Right atrium auricular region (tissue), 2 donors: Measurements from ENCODE around the gene DOLPP1. TPM values are rescaled to one million over a fixed set of nuclear protein-coding genes. Genes with fewer than 3 reads are reported as not detected.
A peak's percentile ranks its signal among the peaks of the same experiment; 100 is the strongest.

Experiments used
- DNase-seq: peaks from one replicate; pipeline ENCODE4 v3.0.0-alpha.2; 2019; ENCODE audit warnings: low spot score
- H3K27ac ChIP-seq, 2 donors: fragments of 200-600 bp; sonication (generic); 1 replicate in 1 of 2; 2 replicates in 1 of 2; pipeline ENCODE4 v1.5.1; 2016 to 2019
- H3K27me3 ChIP-seq, 2 donors: fragments of 200-600 bp; sonication (generic); one replicate each; pipeline versions ENCODE4 v1.5.1 to v1.6.0; 2017 to 2019
- H3K36me3 ChIP-seq: fragments of 200-600 bp; sonication (generic); one replicate; pipeline ENCODE4 v1.5.1; 2016
- H3K4me1 ChIP-seq, 2 donors: fragments of 200-600 bp; sonication (generic); one replicate each; pipeline versions ENCODE4 v1.5.1 to v1.6.0; 2017 to 2019
- H3K4me3 ChIP-seq, 2 donors: fragments of 200-600 bp; sonication (generic); 1 replicate in 1 of 2; 2 replicates in 1 of 2; pipeline ENCODE4 v1.5.1; 2017 to 2019; ENCODE audit warnings: mild to moderate bottlenecking in 1 of 2, moderate library complexity in 1 of 2
- H3K9me3 ChIP-seq, 2 donors: fragments of 200-600 bp; sonication (generic); one replicate each; pipeline ENCODE4 v1.5.1; 2019
- total RNA-seq, 2 donors: library from RNA; depleted of rRNA; stranded (reverse); fragments of >200 nt; gene quantifications; one replicate each; pipeline ENCODE4 v1.1.0, GENCODE V29; 2016
- TF ChIP-seq, protein P1 (sequence below), 2 donors: fragments of 200-600 bp; sonication (generic); IDR thresholded peaks; one replicate each; pipeline ENCODE4 v1.5.1; 2019; ENCODE audit warnings: antibody characterized with exemption in 2 of 2

The DOLPP1 gene
- total RNA-seq, 2 donors from 2014 or later, result 4.8 to 5.4 TPM

DNA sequence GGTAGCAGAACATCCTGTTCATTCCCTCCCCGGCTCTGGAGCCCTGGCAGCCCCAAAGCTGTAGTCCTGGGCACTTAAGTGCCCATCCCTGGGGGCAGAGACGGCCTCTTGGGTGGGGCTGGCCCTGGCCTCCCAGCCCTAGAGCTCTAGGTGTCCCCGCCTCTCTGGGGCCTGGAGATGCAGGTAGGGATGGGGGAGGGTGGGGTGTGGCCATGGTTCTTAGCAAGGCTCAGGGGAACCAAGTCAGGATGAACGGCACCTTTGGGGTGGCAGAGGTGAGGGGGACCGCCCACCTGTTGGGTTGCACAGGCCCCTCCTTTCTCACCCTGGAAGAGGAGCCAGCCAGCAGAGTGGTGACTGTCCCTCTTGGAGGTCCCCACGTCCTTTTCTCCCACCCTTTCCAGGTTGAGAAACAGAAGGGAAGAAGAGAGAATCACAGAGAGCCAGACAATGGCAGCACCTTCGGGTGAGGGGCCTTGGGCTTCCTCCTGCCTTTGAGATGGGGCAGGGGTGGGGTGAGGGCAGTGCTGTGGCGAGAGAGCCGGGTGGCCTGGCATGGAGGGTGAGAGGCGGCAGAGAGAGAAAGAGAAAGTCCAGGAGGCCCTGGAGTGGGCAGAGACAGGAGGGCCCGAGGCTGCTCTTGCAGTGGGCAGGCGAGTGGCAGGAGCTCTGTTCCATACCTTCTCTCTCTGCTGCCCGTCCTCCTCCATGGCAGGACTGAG is 27.3 kb downstream of the DOLPP1 start:
- no peak for DNase-seq
- Histone ChIP-seq H3K27me3 (no peaks in the 10 kb centered on the region), H3K36me3 (peaks cover 23% of the 10 kb centered on the region), H3K27ac (peak overlapping the region in 1 of 2 donors; percentile 99), H3K4me3 (no peak overlapping the region), H3K4me1 (peaks cover 0 to 31% of the 10 kb centered on the region in 2 donors), H3K9me3 (no peaks in the 10 kb centered on the region)
- TF ChIP-seq, protein P1, sequence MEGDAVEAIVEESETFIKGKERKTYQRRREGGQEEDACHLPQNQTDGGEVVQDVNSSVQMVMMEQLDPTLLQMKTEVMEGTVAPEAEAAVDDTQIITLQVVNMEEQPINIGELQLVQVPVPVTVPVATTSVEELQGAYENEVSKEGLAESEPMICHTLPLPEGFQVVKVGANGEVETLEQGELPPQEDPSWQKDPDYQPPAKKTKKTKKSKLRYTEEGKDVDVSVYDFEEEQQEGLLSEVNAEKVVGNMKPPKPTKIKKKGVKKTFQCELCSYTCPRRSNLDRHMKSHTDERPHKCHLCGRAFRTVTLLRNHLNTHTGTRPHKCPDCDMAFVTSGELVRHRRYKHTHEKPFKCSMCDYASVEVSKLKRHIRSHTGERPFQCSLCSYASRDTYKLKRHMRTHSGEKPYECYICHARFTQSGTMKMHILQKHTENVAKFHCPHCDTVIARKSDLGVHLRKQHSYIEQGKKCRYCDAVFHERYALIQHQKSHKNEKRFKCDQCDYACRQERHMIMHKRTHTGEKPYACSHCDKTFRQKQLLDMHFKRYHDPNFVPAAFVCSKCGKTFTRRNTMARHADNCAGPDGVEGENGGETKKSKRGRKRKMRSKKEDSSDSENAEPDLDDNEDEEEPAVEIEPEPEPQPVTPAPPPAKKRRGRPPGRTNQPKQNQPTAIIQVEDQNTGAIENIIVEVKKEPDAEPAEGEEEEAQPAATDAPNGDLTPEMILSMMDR (IDR thresholded peaks at IDR 0.05), result no peak

DNA sequence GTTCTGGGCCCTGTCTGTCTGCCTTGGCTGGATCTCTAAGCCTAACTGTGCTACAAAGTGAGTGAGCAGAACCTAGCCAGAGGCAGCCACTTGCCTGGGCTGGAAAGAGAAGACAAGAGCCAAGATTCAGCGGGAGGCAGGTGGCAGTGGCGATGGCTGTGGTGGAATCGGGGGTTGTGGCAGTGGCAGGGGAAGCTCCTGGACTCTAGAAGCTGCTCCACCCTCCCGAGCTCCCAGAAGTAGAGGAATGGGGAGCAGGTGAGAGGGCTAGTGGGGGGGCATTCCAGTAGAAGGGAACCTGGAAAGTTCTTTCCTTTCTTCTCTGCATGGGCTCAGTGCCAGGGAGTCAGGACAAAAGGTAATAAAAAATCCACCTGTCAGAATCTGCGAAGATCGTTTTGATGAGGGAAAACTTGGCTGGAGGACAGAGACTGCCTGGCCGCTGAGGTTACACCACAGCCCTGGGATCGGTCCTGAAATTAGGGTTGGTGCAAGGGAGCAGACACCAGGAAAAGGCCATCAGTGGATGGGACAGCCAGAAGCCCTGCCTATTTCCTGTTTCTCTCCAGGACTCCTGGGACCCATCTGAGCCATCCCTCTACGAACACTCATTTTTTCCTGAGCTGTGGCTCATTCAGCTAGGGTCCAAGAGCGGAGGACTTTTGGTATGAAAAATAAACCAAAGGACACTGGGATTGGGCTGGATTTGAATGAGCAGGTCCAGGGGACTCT is 28.1 kb downstream of the DOLPP1 start:
- Histone ChIP-seq H3K36me3 (peaks cover 23% of the 10 kb centered on the region), H3K27me3 (no peaks in the 10 kb centered on the region), H3K4me1 (peaks cover 0 to 33% of the 10 kb centered on the region in 2 donors), H3K9me3 (no peaks in the 10 kb centered on the region), H3K27ac (peak overlapping the region in 1 of 2 donors; percentile 99), H3K4me3 (peak overlapping the region in 1 of 2 donors; percentile 93)
- TF ChIP-seq, protein P1 (IDR thresholded peaks at IDR 0.05), result no peak
- DNase-seq, result no peak

DNA sequence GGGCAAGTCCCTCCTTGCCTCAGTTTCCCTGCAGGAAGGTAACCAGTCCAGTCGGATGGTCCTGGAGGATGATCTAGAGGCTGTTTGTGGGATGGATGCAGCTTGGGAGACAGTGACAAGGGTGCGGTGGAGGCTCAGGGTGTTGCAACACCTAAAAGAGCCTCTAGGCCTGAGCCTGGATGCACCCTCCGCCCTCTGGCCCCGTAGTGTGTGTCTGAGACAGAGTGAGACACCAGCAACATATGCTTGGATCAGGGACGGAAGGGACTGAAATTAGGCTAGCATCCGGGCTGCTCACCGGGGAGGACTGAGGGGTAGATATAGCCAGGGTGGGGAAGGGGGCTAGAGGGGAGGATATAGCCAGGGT is 28.6 kb downstream of the DOLPP1 start:
- TF ChIP-seq, protein P1 (IDR thresholded peaks at IDR 0.05), result no peak

DNA sequence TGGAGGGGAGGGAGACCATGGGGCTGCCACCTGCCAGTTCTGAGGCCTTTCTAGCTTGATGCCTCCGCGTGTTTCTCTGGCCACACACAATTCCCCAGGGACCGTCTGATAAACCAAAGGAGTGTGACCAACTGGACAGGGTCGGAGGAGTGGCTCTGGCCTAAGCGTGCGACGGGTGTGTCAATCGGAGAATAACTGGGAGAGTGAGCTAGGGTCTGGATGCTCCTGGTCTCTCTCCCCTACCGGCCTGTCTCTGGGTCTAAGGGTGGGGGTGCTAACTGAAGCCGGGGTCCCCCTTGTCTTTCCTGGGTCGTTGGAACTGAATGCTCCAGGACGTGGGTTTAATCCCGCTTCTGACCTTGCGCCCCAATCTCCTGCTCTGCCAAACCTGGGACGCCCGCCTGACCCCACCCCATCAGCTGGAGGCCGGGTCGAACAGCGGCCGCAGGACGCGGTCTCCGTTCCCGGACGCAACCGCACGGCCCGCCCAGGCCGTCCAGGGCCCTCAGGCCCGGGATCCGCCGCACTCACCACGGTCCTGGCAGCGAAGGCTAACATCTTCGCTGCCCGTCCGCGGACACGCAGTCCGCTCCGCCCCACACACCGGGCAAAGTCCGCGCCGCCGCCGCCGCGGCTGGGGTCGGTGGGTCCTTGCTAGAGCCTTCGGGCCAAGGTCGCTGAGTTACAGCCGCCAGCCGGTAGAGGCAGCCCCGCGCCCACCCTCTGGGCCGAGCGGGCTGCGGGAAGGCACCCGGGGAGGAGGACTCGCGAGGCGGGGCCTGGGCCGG is 29.2 kb downstream of the DOLPP1 start:
- DNase-seq, result peak; percentile 67
- TF ChIP-seq, protein P1 (IDR thresholded peaks at IDR 0.05), result no peak
- H3K4me1 ChIP-seq, result peaks cover 0 to 45% of the 10 kb centered on the region in 2 donors

More for the DNA sequence above, 28.6 kb downstream of the DOLPP1 start:
- peaks cover 0 to 38% of the 10 kb centered on the region in 2 donors for H3K4me1 ChIP-seq
- H3K27ac ChIP-seq, result peak overlapping the region; percentile 87 to 99
- peak; percentile 82 for DNase-seq
- H3K36me3 ChIP-seq, result peaks cover 23% of the 10 kb centered on the region
- H3K9me3 ChIP-seq, result no peaks in the 10 kb centered on the region
- peak overlapping the region; percentile 92 to 93 for H3K4me3 ChIP-seq
- H3K27me3 ChIP-seq, result no peaks in the 10 kb centered on the region

DNA sequence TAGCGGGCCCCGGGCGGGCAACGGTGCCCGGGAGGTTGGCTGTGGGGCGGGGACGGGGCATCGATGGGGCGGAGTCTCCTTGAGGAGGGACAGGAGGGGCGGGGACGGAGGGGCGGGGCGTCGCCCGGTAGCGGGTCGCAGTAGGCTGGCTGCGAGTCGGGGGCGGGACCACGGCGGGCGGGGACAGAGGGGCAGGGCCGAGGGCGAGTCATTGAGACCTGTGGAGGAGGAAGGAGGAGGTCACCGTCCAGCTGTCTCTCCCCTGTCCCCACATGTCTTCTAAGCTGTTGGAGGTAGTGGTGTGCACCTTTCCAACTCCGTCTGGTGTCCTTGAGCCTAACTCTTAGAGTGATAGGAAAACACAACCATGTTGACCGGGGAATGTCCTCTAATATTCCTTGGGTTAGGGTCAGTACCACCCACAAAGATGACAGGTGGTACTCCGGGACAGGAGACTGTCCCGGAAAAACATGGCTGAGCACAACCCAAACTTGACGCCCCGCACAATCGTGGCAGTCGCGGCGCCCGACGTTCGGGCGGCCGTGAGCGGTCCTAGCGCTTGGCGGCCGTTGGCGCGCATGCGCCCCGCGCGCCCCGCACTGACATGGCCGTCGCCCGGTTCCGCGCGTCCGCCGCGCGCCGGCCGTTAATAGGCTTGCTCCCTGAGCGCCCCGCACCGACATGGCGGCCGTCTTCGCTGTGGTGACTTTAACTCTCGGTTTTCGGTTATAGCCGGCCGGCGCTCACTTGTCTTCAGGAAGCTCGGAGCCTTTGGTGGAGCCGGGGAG is 30.0 kb downstream of the DOLPP1 start, which contains the start of the genes CRAT and PTPA:
CRAT (minus strand) TSS at position 54 of the 788 bp plus-strand sequence. CDS start 284 bp downstream, outside the sequence.
PTPA (plus strand) TSS at position 676 of the 788 bp plus-strand sequence. CDS start 186 bp downstream, outside the sequence.
- Histone ChIP-seq H3K4me3 (peak within 1 kb of the TSS; percentile 92 to 93), H3K27ac (peak within 1 kb of the TSS; percentile 87 to 99), H3K27me3 (no peaks in the 10 kb centered on the region), H3K36me3 (peaks cover 21% of the 10 kb centered on the region), H3K4me1 (peaks cover 0 to 47% of the 10 kb centered on the region in 2 donors), H3K9me3 (no peaks in the 10 kb centered on the region)
- peak; percentile 95 for DNase-seq
- TF ChIP-seq, protein P1 (IDR thresholded peaks at IDR 0.05), result no peak

More for the DNA sequence above, 29.2 kb downstream of the DOLPP1 start:
- H3K9me3 ChIP-seq, result no peaks in the 10 kb centered on the region
- H3K4me3 ChIP-seq, result peak overlapping the region; percentile 92 to 93
- H3K27ac ChIP-seq, result peak overlapping the region; percentile 87 to 99
- no peaks in the 10 kb centered on the region for H3K27me3 ChIP-seq
- H3K36me3 ChIP-seq, result peaks cover 23% of the 10 kb centered on the region
